OCI-LY1 (cell line): ENCODE results near the gene CPT1B.

ENCODE experiments used
- EZH2 ChIP-seq: fragments of 200-600 bp; sonication (generic), shearing (Covaris generic); IDR thresholded peaks from 2 replicates; pipeline ENCODE4 v1.8.0; 2017; ENCODE audit warnings: borderline replicate concordance, mixed run types, mild to moderate bottlenecking, antibody characterized with exemption, low read length, moderate library complexity, mixed read lengths
- TF ChIP-seq, protein P1 (sequence below): fragments of 200-600 bp; sonication (generic), shearing (Covaris generic); IDR thresholded peaks from 2 replicates; pipeline ENCODE4 v1.5.1; 2017; ENCODE audit warnings: mild to moderate bottlenecking, antibody characterized with exemption, low read length, moderate library complexity, mixed read lengths

DNA sequence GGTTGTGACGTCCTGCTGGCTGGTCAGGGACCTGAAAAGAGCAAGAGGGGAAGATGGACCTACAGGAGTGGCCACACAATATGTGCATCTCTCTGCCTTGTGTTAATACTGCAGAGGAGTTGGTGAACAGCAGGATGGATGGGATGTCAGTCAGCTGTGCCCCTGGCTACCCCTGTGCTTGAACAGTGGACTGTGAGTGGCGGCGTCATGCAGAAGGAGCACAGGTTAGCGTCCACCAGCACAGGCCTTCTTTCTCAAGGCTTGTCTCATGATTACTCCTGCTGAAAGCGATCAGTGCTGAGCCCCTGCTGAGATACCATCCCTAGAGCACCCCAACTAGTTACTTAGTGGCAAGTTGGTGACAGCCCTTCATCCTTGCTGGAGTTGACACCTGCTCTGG lies 8.2 kb upstream of the CPT1B start:
- TF ChIP-seq, protein P1, sequence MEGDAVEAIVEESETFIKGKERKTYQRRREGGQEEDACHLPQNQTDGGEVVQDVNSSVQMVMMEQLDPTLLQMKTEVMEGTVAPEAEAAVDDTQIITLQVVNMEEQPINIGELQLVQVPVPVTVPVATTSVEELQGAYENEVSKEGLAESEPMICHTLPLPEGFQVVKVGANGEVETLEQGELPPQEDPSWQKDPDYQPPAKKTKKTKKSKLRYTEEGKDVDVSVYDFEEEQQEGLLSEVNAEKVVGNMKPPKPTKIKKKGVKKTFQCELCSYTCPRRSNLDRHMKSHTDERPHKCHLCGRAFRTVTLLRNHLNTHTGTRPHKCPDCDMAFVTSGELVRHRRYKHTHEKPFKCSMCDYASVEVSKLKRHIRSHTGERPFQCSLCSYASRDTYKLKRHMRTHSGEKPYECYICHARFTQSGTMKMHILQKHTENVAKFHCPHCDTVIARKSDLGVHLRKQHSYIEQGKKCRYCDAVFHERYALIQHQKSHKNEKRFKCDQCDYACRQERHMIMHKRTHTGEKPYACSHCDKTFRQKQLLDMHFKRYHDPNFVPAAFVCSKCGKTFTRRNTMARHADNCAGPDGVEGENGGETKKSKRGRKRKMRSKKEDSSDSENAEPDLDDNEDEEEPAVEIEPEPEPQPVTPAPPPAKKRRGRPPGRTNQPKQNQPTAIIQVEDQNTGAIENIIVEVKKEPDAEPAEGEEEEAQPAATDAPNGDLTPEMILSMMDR = no peak
- TF ChIP-seq EZH2 = no peak
